Epithelial cell of esophagus (primary cell): ENCODE measurements around the gene FBXL15.
A peak's percentile ranks its signal among the peaks of the same experiment; 100 is the strongest.

ENCODE experiments used
- DNase-seq: peaks from one replicate; pipeline ENCODE4 v3.0.0; 2010; ENCODE audit warnings: low read depth
- H3K4me3 ChIP-seq: 2 replicates; pipeline ENCODE4 v1.5.1; 2011; ENCODE audit warnings: mild to moderate bottlenecking, low read length, control low read depth
- TF ChIP-seq, protein P1 (sequence below): IDR thresholded peaks from 2 replicates; pipeline ENCODE4 v1.5.1; 2011; ENCODE audit warnings: low read depth, mild to moderate bottlenecking, low read length, control low read depth, inconsistent platforms; ENCODE audit not compliant: insufficient read depth; ENCODE audit errors: missing control alignments

Gene FBXL15

DNA sequence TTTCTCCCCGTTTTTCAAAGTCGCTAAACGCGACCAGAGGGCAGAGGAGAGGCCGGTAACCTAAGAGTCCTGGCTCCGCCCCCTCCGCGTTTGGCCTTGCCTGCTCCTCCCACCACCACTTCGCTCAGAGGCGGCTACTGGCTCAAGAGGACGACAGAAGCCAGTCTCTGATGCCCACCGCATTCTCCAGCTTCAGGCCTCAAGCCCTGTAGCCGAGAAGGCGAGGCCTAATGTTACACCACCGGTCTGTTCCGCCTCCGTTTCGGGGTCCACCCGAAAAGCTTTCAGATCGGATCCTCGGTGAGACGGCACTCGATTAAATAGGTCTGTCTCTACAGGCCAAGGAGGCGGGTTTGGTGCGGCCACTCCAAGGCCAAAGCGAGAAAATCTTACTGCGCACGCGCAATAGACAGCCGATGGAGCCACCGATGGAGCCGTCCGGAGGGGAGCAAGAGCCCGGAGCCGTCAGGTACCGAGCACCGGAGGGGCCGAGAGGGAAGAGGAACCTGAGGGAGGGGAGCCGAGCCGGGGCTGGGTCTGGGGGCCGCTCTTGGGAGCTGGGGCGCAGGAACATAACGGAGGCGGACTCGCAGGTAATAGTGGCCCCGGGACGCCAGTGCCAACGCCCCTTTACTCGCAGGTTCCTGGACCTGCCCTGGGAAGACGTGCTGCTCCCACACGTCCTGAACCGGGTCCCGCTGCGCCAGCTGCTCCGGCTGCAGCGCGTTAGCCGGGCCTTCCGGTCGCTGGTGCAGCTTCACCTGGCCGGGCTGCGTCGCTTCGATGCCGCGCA, at the start of gene FBXL15:
Gene FBXL15 (plus strand): TSS at position 123 of the 793 bp plus-strand sequence. CDS start 294 bp downstream, at position 417.
- TF ChIP-seq, protein P1, sequence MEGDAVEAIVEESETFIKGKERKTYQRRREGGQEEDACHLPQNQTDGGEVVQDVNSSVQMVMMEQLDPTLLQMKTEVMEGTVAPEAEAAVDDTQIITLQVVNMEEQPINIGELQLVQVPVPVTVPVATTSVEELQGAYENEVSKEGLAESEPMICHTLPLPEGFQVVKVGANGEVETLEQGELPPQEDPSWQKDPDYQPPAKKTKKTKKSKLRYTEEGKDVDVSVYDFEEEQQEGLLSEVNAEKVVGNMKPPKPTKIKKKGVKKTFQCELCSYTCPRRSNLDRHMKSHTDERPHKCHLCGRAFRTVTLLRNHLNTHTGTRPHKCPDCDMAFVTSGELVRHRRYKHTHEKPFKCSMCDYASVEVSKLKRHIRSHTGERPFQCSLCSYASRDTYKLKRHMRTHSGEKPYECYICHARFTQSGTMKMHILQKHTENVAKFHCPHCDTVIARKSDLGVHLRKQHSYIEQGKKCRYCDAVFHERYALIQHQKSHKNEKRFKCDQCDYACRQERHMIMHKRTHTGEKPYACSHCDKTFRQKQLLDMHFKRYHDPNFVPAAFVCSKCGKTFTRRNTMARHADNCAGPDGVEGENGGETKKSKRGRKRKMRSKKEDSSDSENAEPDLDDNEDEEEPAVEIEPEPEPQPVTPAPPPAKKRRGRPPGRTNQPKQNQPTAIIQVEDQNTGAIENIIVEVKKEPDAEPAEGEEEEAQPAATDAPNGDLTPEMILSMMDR: no peak
- H3K4me3 ChIP-seq: peak within 1 kb of the TSS; percentile 89
- peak; percentile 96 for DNase-seq

DNA sequence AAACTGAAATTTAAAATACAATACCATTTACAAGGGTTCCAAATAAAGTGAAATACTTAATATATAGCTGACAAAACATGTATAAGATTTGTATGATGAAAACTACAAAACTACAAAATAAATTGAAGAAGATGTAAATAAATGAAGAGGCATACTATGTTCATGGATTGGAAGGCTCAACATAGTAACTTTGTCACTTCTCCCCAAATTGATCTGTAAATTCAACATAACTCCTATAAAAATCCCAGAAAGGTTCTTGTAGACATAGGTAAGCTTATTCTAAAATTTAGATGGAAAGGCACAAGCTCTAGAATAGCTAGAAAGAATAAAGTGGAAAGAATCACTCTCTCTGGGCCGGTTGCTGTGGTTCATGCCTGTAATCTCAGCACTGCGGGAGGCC, 49.3 kb upstream of the FBXL15 start:
- DNase-seq: no peak
- no peak overlapping the region for H3K4me3 ChIP-seq

GRCh38 chr10:102375250-102375649, 45.4 kb upstream of the FBXL15 start:
- no peak overlapping the region for H3K4me3 ChIP-seq
- TF ChIP-seq, protein P1: no peak
- DNase-seq: peak; percentile 22

More for the DNA sequence above, 49.3 kb upstream of the FBXL15 start:
- TF ChIP-seq, protein P1: no peak

DNA sequence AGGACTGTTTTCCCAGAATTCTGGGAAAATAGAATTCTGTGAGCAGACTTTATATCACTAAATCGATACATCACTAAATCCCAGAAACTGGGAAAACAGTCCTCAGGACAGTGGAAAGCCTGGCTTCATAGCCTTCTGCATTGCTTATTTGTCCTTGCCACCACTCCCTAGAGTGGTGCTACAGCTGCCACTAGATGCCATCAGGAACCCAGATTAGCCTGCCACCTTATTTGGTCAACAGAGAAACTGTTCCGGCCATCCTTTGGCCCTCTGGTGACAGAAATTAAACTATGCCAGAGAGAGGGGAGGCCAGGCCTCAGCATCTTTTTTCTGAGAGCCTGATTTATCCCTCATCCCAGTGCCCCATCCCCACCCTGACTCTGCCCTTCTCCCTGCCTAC, 44.8 kb upstream of the FBXL15 start:
- no peak for DNase-seq
- H3K4me3 ChIP-seq: no peak overlapping the region
- TF ChIP-seq, protein P1: no peak

DNA sequence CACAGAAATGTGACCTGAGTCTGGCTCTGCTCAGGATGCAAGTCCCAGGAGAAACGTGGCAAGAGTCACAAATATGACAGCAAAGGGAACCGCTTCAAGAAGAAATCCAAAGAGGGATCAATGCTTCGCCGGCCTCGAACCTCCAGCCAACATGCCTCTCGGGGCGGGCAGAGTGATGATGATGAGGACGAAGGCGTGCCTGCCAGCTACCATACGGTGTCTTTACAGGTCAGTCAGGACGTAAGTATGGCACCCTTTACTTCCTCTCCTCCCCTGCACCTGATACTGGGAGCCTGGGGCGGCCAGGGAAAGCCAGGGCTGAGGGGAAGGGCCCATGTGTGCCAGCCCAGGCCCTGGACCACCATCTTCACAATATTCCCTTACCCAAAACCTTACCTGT, 43.7 kb upstream of the FBXL15 start:
- H3K4me3 ChIP-seq: no peak overlapping the region
- DNase-seq: no peak
- TF ChIP-seq, protein P1: no peak

- DNase-seq: no peak
- H3K4me3 ChIP-seq: no peak overlapping the region
- TF ChIP-seq, protein P1: no peak
Observed at GRCh38 chr10:102379383-102379782, 41.3 kb upstream of the FBXL15 start.

DNA sequence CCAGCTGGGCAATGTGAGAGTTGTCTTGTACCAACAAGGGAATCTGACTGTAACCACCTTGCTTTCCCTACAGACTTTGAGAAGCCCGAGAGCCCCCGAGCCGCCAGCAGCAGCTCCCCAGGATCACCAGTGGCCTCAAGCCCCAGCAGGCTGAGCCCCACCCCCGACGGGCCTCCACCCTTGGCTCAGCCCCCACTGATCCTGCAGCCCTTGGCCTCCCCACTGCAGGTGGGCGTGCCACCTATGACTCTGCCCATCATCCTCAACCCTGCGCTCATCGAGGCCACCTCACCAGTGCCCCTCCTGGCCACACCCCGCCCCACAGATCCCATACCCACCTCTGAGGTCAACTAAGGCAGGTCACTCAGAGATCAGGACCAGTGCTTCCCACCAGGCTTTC, 38.7 kb upstream of the FBXL15 start:
- no peak overlapping the region for H3K4me3 ChIP-seq
- TF ChIP-seq, protein P1: no peak

More for the DNA sequence above, 38.7 kb upstream of the FBXL15 start:
- DNase-seq: no peak
